ENCODE measurements around the gene PHYHIPL.

PHYHIPL gene

DNA sequence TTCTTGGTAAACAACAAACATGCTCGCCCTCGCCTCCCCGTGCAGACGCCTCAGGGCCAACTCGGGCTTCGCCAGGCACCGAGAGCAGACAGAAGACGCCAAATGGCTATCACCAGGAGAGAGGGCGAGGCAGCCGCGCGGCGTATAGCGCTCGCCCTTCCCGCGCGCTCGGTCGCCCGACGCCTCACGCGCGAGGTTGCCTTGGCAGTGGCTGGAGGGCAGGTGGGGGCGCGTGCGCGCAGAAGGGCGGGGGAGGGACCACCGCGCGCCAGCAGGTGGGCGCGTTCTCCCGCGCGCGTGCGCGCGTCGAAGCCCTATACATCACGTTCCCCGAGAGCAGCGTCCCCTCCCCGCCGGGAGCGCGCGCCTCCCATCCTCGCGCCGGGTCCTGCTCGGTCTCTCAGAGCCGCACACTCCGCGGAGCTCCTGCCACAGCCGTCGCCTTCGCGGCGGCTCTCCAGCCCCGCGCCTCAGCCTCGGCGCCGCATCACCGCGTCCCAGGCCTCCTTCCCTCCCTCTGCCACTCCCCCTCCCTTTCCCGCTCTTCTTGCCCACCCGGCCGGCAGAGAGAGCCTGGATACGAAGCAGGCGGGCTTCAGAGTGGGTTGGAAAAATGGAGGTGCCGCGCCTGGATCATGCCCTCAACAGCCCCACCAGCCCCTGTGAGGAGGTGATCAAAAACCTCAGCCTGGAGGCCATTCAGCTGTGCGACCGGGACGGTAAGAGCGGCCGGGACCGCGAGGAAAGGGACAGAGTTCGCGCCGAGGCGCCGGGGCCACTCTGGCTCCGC is at the start of gene PHYHIPL:
Gene PHYHIPL, plus strand, starts transcription at position 403 of the 790 bp plus-strand sequence. Its CDS starts 211 bp downstream, at position 614.
- peak within 1 kb of the TSS; percentile 34 for H3K4me3 ChIP-seq (ENCODE audit: low read depth, low read length)

DNA sequence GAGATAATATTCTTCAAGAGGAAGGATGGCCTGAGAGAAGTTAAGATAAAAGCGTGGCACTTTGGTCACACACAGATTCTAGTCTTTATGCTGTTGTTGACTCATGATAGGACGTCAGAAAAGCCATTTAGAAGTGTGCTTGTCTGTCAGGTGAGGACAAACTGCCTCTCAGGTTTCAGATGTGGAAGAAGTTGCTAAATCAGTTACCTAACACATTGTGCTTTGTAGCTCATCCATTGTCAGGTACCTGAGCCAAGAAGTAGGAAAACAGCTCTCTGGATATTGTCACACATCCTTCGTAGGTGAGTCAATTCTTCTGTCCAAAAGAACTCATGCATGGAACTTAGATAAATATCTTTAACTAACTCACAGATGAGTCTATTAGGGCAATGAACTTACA is 49.5 kb upstream of the PHYHIPL start:
- H3K4me3 ChIP-seq (ENCODE audit: low read depth, low read length), result no peak overlapping the region

DNA sequence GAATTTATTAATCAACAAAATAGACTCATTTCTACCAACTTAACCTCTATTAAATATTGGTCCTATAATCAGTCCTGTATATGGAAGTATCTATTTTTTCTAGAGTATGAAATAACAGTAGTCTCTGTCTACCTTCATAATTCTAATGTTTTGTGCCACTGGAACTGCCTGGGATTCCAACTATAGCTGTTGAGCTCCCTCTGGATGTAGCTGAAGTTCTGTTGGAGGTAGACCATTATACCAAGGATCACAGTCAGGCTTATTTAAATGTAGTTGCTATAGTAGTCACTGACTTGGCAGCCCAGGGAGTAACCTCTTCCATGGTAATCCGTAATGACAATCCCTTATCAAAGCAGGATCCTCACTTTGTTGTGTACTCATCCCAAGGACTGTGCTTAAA is 48.5 kb upstream of the PHYHIPL start:
- no peak overlapping the region for H3K4me3 ChIP-seq (ENCODE audit: low read depth, low read length)

DNA sequence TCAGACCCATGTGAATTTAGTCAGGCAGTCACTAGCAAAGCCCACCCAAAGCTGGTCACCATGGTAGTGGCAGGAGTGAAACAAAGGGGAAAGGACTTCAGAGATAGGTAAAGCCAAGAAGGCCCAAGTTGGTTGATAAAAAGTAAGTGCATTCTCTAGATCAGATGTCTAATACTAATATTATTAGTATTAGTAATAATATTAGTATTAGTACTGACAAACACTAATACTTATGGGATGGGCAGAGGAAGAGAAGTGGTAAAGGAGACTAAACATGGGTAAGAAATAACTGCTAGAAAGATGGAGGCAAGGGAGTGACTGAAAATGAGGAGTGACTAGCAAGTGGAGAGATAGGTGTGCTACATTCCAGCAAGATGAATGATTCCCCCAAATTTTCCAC is 46.6 kb upstream of the PHYHIPL start:
- no peak overlapping the region for H3K4me3 ChIP-seq (ENCODE audit: low read depth, low read length)

DNA sequence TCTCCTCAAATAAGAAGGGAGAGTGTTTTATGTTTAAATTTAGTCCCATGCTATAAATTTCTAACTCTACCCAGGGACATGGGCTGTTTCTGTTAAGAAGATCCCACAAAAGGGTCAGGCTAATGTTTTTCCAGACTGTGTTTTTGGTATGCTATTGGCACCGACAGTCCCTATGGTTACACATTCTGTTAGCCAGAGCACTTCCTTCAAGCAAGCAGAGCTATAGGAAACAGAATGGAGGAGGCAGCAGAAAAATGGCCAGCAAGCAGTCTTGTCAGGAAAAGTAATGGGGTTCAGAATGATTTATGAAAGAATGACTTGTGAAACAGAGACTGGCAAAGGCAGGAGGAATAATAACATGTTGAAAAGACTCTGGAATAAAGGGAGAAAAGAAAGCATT is 44.8 kb upstream of the PHYHIPL start:
- no peak overlapping the region for H3K4me3 ChIP-seq (ENCODE audit: low read depth, low read length)

DNA sequence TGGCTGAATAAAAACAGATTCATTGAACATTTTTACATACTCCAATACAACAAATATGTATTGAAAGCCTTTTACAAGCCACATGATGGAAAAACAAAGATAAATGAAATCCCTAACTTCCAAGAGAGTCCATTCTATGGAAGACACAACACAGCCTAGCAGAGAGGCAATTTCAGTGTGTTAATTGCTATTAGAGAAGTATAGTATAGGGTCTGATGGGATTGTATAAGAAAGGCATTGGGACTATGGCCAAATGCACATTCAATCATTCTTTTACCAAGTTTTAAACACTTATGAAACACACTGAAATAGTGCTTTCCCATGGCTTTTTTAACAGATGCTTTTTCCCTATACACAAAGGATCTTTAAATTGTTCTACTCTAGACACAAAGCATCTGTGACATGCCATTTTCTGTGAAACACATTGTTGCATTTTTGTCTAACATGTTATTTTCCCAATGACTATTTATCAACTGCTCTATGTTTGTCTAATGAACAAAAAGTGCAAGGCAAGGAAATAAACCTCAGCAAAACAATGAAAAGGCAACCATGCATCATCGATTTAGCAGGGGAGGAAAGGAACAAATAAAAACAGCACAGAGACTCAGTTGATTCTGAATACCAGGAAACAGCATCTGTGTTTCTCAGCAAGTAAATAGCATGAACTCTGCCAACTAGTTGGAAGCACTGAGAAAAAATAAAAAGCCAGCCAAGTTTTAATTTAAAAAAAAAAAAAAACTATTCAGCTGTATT is 42.4 kb upstream of the PHYHIPL start:
- H3K4me3 ChIP-seq (ENCODE audit: low read depth, low read length), result no peak overlapping the region

DNA sequence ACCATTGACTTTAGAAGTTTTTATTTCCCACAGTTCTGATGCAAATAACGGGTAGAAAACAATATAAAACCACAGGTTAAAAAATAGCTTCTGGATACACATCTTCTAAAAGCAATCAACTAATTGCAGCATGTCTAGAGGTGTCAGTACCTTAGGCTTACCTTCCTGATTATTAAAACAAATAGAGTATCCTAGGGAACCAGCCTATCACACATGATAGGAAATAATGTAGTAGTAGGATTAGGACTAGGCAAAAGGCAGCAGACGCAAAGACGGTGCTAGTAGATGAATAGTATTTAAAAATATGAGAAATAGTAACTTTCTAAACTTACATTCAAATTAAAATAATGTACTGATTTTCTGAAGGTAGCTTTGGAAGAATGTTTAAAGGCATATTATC is 41.7 kb upstream of the PHYHIPL start:
- no peak overlapping the region for H3K4me3 ChIP-seq (ENCODE audit: low read depth, low read length)

DNA sequence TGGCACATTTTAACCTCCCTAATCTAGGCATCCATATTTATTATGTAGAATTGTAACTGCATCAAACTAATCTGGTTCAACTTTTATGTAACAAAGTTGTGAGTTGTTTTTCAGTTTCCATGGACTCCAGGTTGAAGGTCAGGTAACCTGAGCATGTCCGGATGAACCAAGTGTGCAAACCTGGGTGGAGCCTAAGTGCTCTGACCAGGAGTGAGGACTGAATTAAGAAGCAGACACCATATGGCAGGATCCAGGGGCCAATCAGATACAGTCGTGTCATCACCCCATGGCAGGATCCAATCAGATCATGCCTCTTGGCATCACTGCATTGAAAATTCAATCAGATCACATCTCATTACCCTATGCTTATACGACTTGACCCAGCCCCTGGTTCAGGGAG is 41.2 kb upstream of the PHYHIPL start:
- H3K4me3 ChIP-seq (ENCODE audit: low read depth, low read length), result no peak overlapping the region

DNA sequence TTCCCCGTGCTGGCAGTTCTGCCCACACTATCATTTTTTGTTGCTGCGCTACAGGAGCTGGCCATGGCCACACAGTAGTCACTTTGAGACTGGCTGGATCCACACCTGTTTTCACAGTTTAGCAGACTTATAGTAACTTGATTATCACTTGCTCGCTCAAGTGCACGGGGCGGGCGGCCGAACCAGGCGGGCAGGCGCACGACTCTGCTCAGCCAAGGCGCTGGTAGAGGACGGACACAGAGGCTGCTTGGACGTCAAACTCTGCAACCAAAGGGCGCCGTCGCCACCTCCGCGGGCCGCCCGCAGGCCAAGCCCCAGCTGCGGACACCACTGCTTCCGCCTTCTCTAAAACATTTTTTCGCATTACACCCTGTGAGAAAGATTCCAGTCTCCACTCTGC is 38.4 kb upstream of the PHYHIPL start:
- H3K4me3 ChIP-seq (ENCODE audit: low read depth, low read length), result no peak overlapping the region

DNA sequence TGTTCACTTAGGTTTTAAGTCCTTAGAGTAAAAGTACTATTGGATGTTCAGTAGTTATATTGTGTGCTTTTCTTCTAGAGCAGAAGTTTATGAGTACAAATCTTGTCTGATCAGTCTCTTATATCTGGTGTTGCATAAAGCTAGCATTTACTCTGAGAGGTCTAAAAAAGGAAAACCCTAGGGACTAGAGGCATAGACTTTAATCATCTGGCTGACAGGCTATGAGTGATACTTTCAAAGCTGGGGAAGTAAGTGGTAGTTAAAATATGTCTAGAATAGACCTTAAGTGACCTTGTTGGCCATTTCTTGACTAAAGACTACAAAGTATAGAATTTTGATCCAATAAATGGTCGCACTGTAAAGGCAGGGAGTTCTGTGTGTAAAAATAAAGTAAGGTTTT is 32.9 kb upstream of the PHYHIPL start:
- no peak overlapping the region for H3K4me3 ChIP-seq (ENCODE audit: low read depth, low read length)

DNA sequence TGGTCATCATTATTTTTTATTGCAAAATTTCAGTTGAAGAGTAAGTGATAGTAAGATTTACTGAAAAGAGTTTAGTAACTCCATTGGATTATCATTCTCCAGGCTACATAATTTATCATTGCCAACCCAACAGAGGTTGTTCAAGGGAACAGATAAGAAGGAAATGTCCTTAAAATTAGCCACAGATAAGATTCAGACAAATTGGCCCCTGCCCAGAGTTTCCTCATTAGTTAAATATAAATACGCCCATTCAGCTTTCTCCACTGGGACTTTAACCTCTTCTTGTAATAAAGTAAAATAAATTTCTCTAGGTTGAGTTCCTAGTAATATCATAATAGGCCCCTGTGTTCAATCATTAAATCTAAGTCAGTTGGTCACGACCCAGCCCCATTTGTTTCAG is 27.7 kb upstream of the PHYHIPL start:
- H3K4me3 ChIP-seq (ENCODE audit: low read depth, low read length), result no peak overlapping the region

DNA sequence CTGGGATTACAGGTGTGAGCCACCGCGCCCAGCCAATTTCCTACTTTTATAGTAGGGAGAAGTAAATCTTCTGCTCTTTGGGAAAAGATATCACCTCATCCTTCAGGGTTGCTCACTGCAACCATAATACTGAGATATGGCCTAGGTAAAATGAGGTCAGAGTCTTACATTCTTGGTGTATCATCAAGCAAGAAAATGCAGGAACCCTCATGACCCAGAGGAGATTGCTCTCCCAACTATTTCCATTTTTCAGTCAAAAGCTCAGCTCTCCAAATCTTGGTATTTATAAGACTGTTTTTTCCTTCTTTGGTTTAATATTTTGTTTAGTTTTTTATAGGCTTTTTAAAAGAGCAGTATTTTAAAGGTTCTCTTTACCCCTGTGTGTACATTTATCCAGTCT is 20.9 kb upstream of the PHYHIPL start:
- no peak overlapping the region for H3K4me3 ChIP-seq (ENCODE audit: low read depth, low read length)

DNA sequence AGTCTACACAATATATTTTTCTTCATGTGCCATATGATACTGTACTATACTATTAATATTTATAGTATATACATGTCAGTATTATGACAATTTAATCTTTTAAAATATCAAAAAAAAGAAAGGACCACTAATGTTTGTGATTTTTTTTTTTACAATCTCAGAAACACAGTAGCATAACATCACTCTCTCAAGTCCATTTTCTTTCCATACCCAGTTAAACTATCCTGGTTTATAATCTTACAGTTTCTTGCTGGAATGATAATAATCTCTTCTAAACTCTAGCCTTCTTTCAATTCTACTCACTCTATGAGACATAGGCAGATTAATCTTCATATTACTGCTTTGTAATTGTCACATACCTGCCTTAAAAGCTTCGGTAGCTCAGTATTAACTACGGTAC is 8.9 kb upstream of the PHYHIPL start:
- no peak overlapping the region for H3K4me3 ChIP-seq (ENCODE audit: low read depth, low read length)

DNA sequence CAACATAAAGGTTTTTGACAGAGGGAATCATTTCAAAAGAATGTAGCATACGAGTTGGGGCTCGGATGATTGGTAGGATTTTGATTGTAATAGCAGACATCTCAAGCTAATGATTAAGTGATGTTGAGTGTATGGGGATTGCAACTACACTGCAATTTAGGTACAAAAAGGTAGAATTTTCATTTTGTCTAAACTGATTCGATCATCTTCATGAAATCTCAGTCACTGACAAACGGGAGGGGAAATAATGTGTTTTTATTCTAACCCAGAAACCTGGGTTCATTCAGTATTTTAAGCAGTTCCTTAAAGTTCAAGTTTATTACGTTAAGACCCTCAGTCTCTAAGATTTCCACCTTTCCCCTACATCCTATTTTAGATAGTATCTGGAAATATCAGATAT is 3.9 kb upstream of the PHYHIPL start:
- no peak overlapping the region for H3K4me3 ChIP-seq (ENCODE audit: low read depth, low read length)

DNA sequence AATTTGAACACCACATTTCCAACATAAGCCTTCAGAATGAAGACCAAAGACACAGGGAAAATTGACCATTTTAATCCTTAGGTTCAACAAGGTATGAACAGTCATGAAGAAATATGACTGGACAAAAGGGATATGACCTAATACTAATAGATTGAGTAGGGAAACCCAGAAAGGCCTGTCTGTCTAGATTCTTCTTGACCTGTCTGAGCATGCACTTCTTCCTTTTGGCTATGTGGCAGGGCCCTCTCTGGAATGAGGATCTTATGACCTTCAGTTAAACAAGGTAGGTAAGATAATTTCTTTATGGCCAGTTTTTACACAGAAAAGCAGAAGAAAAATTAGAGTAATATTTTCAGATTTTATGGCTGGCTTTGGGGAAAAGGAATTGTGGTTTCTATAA is 3.0 kb upstream of the PHYHIPL start:
- H3K4me3 ChIP-seq (ENCODE audit: low read depth, low read length), result no peak overlapping the region

DNA sequence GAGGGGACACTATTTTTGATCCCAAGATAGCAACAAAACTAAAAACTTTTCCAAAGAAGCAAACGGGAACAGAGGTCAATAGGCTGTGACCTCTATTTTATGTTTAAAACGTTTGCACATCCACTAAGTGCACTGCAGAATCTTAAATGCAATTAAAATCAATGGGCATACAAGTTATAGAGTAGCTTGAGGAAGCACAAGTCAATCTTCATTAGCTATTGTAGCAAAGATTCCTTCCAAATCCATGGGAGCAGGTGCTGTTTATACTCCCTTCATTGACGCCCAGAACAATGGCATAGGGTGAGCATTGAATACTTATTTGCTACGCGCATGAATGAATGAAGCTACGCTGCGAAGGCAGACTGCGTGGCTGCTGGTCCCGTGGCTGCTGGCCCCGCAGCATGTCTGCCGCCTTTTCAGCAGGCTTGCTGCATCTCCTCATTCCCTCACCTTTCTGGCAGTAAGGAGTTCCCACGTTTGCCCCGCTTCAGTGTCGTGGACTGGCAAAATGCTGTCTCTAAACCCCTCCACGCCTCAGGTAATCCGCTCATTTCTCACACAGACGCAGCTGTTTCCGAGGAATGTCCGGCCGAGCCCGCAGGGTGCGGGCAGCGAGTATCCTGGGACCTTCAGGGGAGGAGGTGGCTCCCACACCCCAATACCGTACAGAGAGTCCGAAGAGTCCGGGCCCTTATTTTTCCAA is 754 bp upstream of the PHYHIPL start:
- peak overlapping the region; percentile 34 for H3K4me3 ChIP-seq (ENCODE audit: low read depth, low read length)

DNA sequence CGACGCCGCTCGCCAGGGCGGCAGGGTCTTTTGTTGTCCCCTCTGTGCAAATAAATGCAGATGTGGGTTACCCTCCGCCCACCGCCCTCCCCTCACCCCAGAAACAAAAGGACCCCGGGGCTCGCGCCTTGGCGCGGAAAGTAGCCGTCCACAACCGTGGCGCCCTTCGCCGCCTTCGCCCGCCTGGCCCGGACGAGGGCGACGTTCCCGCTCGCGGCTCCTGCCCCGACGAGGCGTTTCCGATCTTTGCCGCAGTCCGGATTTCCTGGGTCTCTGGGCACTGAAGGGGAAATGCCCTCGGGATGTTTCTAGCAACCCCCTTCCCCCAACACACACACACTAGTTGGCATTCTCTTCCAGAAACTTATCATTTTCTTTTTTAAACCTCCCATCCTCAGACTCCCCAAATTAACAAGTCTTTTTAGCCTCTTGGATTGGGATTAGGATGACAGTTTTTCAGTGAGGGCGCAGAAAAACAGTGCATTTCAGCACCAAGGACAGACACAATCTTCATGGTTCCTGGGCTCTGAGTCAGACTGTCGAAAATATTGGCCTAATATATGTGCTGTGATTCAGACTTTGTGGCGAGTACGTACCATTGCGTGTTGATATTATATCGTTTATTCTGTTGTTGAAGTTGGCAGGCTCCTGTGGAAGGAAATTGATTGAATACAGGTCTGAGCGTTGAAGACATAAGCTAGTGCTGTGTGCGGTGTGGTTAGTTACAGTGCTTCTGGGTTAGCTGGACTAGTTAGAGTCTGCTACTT is 771 bp downstream of the PHYHIPL start:
- H3K4me3 ChIP-seq (ENCODE audit: low read depth, low read length), result peak overlapping the region; percentile 34

DNA sequence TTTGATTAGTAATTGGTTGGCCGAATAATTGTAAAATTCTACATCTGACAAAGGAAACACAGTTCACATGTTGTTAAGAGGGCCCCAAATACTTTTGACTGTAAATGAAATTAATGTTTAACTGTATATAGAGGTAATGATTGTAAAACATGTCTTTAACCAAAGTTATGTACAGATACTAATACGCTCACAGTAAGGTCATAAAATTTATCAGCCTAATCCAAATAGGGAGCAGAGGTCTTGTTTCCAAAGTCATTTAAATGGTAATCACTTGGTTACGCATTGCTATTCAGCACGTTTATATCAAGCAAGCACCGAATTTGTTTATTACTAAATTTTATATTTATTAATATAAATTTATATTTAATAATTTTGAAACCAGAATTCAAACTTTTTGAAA is 1.4 kb downstream of the PHYHIPL start:
- H3K4me3 ChIP-seq (ENCODE audit: low read depth, low read length), result no peak overlapping the region

DNA sequence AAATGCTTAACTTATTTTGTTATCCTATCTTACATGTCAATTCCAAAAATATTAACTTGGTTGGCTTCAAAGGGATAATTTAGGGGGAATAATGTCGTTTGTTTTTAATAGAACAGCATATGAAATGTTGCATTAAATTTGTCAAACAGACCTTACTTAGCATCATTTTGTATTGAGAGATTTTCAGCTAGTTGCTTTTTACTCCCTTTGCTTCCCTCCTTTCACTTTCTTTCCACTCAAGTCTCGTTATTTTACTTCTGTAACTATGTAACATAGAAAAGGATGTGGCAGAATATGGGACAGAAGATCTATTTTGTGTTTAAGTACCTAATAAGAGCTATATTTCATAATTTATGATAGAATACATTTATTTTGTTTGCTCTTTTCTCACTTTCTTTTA is 2.6 kb downstream of the PHYHIPL start:
- H3K4me3 ChIP-seq (ENCODE audit: low read depth, low read length), result no peak overlapping the region

DNA sequence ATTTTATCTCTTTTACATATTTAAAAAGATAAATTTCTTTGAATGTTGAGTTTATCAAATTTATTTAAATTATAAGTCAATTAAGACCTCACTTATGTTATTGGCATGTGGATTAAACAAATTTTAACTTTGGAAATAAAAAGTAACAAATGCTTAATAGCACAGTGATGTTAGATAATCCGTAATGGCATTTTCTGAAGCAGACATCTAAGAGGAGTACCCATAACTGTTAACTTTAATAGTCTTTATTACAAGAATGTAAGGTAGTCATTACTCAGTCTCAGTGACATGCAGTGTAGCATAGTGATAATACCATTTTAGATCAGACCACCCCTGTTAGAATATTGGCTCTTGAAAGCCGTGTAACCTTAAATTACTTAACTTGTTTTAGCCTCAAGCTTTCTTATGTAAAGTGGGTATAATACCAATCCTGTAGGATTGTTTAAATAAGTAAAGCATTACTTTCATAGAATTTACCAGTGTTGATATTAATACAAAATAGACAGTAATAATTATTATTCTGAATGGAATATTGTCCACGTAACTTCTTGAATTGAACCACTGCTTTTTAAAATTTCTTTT is 4.3 kb downstream of the PHYHIPL start:
- no peak overlapping the region for H3K4me3 ChIP-seq (ENCODE audit: low read depth, low read length)

DNA sequence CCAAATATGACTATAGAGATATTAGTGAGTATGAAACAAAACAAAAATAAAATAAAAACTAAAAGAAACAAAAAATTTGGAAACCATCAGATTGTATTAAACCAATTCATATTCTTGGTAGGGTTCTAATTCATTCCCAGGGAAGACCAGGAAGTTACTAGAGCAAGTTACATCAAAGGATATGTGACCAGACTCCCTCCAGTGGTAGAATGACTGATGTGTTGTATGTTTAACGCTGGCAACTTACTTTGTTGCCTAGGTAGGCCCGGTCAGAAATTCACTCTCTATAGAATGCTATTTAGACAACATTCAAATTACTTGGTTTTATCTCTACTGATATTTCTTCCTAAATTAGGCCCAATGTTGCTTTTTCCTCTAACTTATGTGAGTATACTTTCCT is 5.2 kb downstream of the PHYHIPL start:
- H3K4me3 ChIP-seq (ENCODE audit: low read depth, low read length), result no peak overlapping the region
